HepG2 (cell line): Measurements from ENCODE around the gene COX6A2. TPM values are rescaled to one million over a fixed set of nuclear protein-coding genes. Genes with fewer than 3 reads are reported as not detected.
A peak's percentile ranks its signal among the peaks of the same experiment; 100 is the strongest.

Experiments used
- CCAR2 ChIP-seq: fragments of 200-400 bp; formaldehyde crosslinking; optimal IDR thresholded peaks from 2 replicates; pipeline ENCODE3; 2018; ENCODE audit warnings: low read depth, mild to moderate bottlenecking, low read length, moderate library complexity
- CCDC6 ChIP-seq: sonication (generic); formaldehyde crosslinking; IDR thresholded peaks from 2 replicates; pipeline ENCODE4 v1.8.1; 2022; ENCODE audit warnings: mild to moderate bottlenecking, missing genetic modification reagents, moderate library complexity
- CENPBD1 ChIP-seq: sonication (generic); formaldehyde crosslinking; IDR thresholded peaks from 2 replicates; pipeline ENCODE4 v1.8.0; 2022; ENCODE audit warnings: missing genetic modification reagents, low read depth, mild to moderate bottlenecking, borderline replicate concordance
- CENPT ChIP-seq: sonication (generic); formaldehyde crosslinking; IDR thresholded peaks from 2 replicates; pipeline ENCODE4 v1.8.0; 2022; ENCODE audit warnings: low read depth, mild to moderate bottlenecking, moderate library complexity, missing genetic modification reagents
- FOXO1 ChIP-seq: sonication (generic); formaldehyde crosslinking; IDR thresholded peaks from 2 replicates; pipeline ENCODE4 v1.4.0; 2020; ENCODE audit warnings: missing genetic modification reagents
- GABPB1 ChIP-seq: IDR thresholded peaks from 2 replicates; pipeline ENCODE4 v1.6.1; 2016; ENCODE audit warnings: mild to moderate bottlenecking, missing genetic modification reagents, moderate library complexity, missing compliant biosample characterization
- HDAC1 ChIP-seq: sonication (generic); formaldehyde crosslinking; IDR thresholded peaks from 2 replicates; pipeline ENCODE4 v1.5.1; 2020; ENCODE audit warnings: mild to moderate bottlenecking, missing genetic modification reagents
- HNRNPUL1 ChIP-seq: fragments of 200-400 bp; formaldehyde crosslinking; IDR thresholded peaks from 2 replicates; pipeline ENCODE4 v1.6.1; 2017; ENCODE audit warnings: low read depth, mild to moderate bottlenecking, low read length, moderate library complexity
- HOXA7 ChIP-seq: sonication (generic); formaldehyde crosslinking; IDR thresholded peaks from 2 replicates; pipeline ENCODE4 v1.8.1; 2022; ENCODE audit warnings: mild to moderate bottlenecking, missing genetic modification reagents, moderate library complexity
- KLF12 ChIP-seq: sonication (generic); formaldehyde crosslinking; IDR thresholded peaks from 2 replicates; pipeline ENCODE4 v1.4.0; 2020; ENCODE audit warnings: missing genetic modification reagents, borderline replicate concordance
- MEIS1 ChIP-seq: sonication (generic); formaldehyde crosslinking; IDR thresholded peaks from 2 replicates; pipeline ENCODE4 v1.9.0; 2021; ENCODE audit warnings: mild to moderate bottlenecking, missing genetic modification reagents, moderate library complexity, borderline replicate concordance
- MLXIP ChIP-seq: sonication (generic); formaldehyde crosslinking; IDR thresholded peaks from 2 replicates; pipeline ENCODE4 v1.9.0; 2021; ENCODE audit warnings: missing genetic modification reagents, borderline replicate concordance
- RFX3 ChIP-seq: IDR thresholded peaks from 2 replicates; pipeline ENCODE4 v1.6.1; 2016; ENCODE audit warnings: missing biosample characterization, missing genetic modification reagents
- SMAD9 ChIP-seq: sonication (generic); formaldehyde crosslinking; IDR thresholded peaks from 2 replicates; pipeline ENCODE4 v1.5.1; 2020; ENCODE audit warnings: mild to moderate bottlenecking, missing genetic modification reagents
- ZBTB34 ChIP-seq: sonication (generic); formaldehyde crosslinking; IDR thresholded peaks from 2 replicates; pipeline ENCODE4 v1.8.0; 2022; ENCODE audit warnings: mild to moderate bottlenecking, missing genetic modification reagents
- ZBTB8A ChIP-seq: sonication (generic); formaldehyde crosslinking; IDR thresholded peaks from 2 replicates; pipeline ENCODE4 v1.4.0; 2020; ENCODE audit warnings: mild to moderate bottlenecking, low read depth, missing genetic modification reagents, borderline replicate concordance
- ZMYM3 ChIP-seq: sonication (generic); formaldehyde crosslinking; IDR thresholded peaks from 2 replicates; pipeline ENCODE4 v1.5.1; 2020; ENCODE audit warnings: mild to moderate bottlenecking, missing genetic modification reagents
- ZNF362 ChIP-seq: sonication (generic); formaldehyde crosslinking; IDR thresholded peaks from 2 replicates; pipeline ENCODE4 v1.4.0; 2020; ENCODE audit warnings: missing genetic modification reagents, mild to moderate bottlenecking, borderline replicate concordance
- ZNF543 ChIP-seq: sonication (generic); formaldehyde crosslinking; IDR thresholded peaks from 2 replicates; pipeline ENCODE4 v1.4.0; 2020; ENCODE audit warnings: mild to moderate bottlenecking, missing genetic modification reagents
- ZNF576 ChIP-seq: sonication (generic); formaldehyde crosslinking; IDR thresholded peaks from 2 replicates; pipeline ENCODE4 v1.4.0; 2020; ENCODE audit warnings: mild to moderate bottlenecking, missing genetic modification reagents
- ZNF777 ChIP-seq: sonication (generic); formaldehyde crosslinking; IDR thresholded peaks from 2 replicates; pipeline ENCODE4 v1.4.0; 2020; ENCODE audit warnings: missing genetic modification reagents
- ZNF841 ChIP-seq: sonication (generic); formaldehyde crosslinking; IDR thresholded peaks from 2 replicates; pipeline ENCODE4 v1.8.1; 2023; ENCODE audit warnings: missing genetic modification reagents, borderline replicate concordance
- ZZZ3 ChIP-seq: sonication (generic); formaldehyde crosslinking; IDR thresholded peaks from 2 replicates; pipeline ENCODE4 v1.4.0; 2020; ENCODE audit warnings: missing genetic modification reagents, mild to moderate bottlenecking, borderline replicate concordance
- polyA plus RNA-seq, 8 experiments: library from polyadenylated mRNA; depleted of rRNA in 3 of 8; stranded (reverse) in 7 of 8; unstranded in 1 of 8; fragments of >200 nt; fragmentation: Illumina TruSeq in 4 of 8; extraction: Trizol in 4 of 8; gene quantifications; 2 replicates each; pipeline versions ENCODE4 v1.2.1 to v1.2.3, GENCODE V29; 2011 to 2016; ENCODE audit warnings: low read depth in 4 of 8, missing spikeins in 1 of 8, mixed read lengths in 1 of 8; ENCODE audit not compliant: insufficient read depth in 1 of 8
- total RNA-seq, 5 experiments: library from RNA; depleted of rRNA; stranded (reverse); fragments of >200 nt; fragmentation: Illumina TruSeq; extraction: Trizol; gene quantifications; 2 replicates each; pipeline ENCODE4 v1.2.3, GENCODE V29; 2016; ENCODE audit warnings: low read depth in 1 of 5

COX6A2 gene
- total and polyA plus RNA-seq, 2 of the 13 experiments (the other 11 are each of a cell fraction or from before 2014, with no cell fraction given), result not detected

- TF ChIP-seq CCAR2, result no peak
- TF ChIP-seq MEIS1 (CRISPR knock-in tag), result peak; percentile 80; the same call in 1 of the 2 replicates
- TF ChIP-seq MLXIP (CRISPR knock-in tag), result peak; percentile 84
- TF ChIP-seq ZBTB8A (CRISPR knock-in tag), result peak; percentile 65; the same call in 1 of the 2 replicates
- peak; percentile 62; the same call in 1 of the 2 replicates for TF ChIP-seq ZZZ3 (CRISPR knock-in tag)
- peak; percentile 57; the same call in 1 of the 2 replicates for TF ChIP-seq ZNF362 (CRISPR knock-in tag)
- no peak for TF ChIP-seq HNRNPUL1
- TF ChIP-seq FOXO1 (CRISPR knock-in tag), result peak; percentile 41
- TF ChIP-seq ZNF777 (CRISPR knock-in tag), result peak; percentile 84
- peak; percentile 86 for TF ChIP-seq HDAC1 (CRISPR knock-in tag)
- TF ChIP-seq CCDC6, result peak; percentile 89
- TF ChIP-seq SMAD9 (CRISPR knock-in tag), result peak; percentile 98
- peak; percentile 67 for TF ChIP-seq ZBTB34 (CRISPR knock-in tag)
- TF ChIP-seq ZNF576, result peak; percentile 89; the same call in 1 of the 2 replicates
- TF ChIP-seq ZNF841, result no peak
- TF ChIP-seq RFX3 (CRISPR knock-in tag), result peak; percentile 25; the same call in 1 of the 2 replicates
- TF ChIP-seq HOXA7 (CRISPR knock-in tag), result no peak
- peak; percentile 96 for TF ChIP-seq GABPB1 (CRISPR knock-in tag)
- TF ChIP-seq KLF12, result peak; percentile 85
- peak; percentile 79 for TF ChIP-seq ZNF543 (CRISPR knock-in tag)
- no peak for TF ChIP-seq CENPBD1
- TF ChIP-seq ZMYM3 (CRISPR knock-in tag), result no peak
- peak; percentile 95 for TF ChIP-seq CENPT (CRISPR knock-in tag)
Observed at GRCh38 chr16:31458844-31459686, 30.9 kb upstream of the COX6A2 start, which contains the start of gene ARMC5 (continued).
